ENCODE data around the gene STX8.
A peak's percentile ranks its signal among the peaks of the same experiment; 100 is the strongest.

STX8 gene

GRCh38 chr17:9434642-9435057 lies 141.0 kb downstream of the STX8 start:
- peak; percentile 6 for DNase-seq
- Histone ChIP-seq H3K27ac (no peak overlapping the region), H3K27me3 (replicated peaks) (no peaks in the 10 kb centered on the region), H3K36me3 (replicated peaks) (no peaks in the 10 kb centered on the region), H3K4me3 (ENCODE audit: low read depth, low read length) (no peak overlapping the region)
- TF ChIP-seq, protein P1, sequence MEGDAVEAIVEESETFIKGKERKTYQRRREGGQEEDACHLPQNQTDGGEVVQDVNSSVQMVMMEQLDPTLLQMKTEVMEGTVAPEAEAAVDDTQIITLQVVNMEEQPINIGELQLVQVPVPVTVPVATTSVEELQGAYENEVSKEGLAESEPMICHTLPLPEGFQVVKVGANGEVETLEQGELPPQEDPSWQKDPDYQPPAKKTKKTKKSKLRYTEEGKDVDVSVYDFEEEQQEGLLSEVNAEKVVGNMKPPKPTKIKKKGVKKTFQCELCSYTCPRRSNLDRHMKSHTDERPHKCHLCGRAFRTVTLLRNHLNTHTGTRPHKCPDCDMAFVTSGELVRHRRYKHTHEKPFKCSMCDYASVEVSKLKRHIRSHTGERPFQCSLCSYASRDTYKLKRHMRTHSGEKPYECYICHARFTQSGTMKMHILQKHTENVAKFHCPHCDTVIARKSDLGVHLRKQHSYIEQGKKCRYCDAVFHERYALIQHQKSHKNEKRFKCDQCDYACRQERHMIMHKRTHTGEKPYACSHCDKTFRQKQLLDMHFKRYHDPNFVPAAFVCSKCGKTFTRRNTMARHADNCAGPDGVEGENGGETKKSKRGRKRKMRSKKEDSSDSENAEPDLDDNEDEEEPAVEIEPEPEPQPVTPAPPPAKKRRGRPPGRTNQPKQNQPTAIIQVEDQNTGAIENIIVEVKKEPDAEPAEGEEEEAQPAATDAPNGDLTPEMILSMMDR (IDR thresholded peaks at IDR 0.05; ENCODE audit: low read depth, low read length, missing control alignments) = no peak
- in situ Hi-C loops (cut with HindIII; ENCODE audit: low pct_ligation_motif_present, low sequenced_read_pairs) = no loop called here

DNA sequence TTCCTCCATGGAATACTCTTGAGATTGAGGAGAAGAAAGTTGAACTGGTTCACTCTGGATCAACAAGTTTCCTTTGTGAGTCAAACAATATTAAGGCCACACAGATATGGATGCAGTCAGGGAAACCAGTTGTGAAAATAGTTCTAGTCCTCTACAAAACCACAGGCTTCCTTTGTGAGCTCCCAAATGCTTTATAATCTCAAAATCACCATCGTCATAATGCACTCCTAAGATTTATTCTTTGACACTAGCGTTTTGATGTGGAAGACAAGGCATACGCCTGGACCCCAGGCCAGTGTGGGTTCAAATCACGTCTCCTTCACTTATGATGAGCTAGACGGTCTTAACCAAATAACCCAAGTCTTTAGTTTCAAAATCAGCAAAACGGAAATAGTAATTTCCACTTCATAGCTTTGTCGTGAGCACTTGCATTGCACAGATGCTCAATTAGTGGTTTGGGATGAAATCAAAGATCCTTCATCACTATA lies 142.6 kb downstream of the STX8 start:
- peak overlapping the region; percentile 47 for H3K27ac ChIP-seq
- no peaks in the 10 kb centered on the region for H3K36me3 ChIP-seq (replicated peaks)
- in situ Hi-C loops (cut with HindIII; ENCODE audit: low pct_ligation_motif_present, low sequenced_read_pairs) = no loop called here
- peak; percentile 55 for DNase-seq
- TF ChIP-seq, protein P1 (IDR thresholded peaks at IDR 0.05; ENCODE audit: low read depth, low read length, missing control alignments) = no peak
- no peak overlapping the region for H3K4me3 ChIP-seq (ENCODE audit: low read depth, low read length)
- no peaks in the 10 kb centered on the region for H3K27me3 ChIP-seq (replicated peaks)

DNA sequence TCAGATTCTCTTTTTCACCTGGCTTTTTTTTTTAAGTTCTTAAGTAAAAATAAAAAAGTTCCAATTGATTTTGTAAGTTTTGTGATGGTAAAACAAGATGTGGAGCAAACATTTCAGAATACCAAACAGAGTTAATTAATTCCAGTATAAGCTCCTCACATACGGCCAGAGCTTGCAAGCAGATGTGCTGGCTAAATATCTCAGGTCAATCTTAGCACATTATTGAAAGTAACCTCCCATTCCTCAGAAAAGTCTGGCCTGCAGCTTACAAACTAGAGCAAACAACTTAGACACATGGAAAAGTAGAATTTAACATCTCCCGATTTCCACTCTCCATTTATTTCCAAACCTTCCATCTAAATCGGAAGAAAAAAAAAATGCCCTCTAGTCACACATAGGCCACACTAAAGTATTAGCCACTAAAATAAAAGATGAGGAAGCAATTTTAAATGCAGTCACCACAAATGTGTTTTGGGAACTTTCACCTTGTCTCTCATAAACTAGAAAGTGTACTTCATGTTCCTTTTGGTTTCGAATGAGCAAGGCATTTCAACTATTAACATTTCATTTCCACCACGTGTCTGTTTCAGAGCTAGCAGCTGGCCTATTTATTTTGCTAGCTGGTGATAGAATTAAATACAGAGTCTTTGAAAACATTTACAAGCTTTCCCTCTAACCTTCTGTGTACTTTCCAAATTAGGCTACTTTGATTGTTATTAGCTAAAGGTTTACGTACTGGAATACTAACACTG lies 143.3 kb downstream of the STX8 start:
- no peak for DNase-seq
- no peaks in the 10 kb centered on the region for H3K36me3 ChIP-seq (replicated peaks)
- H3K27me3 ChIP-seq (replicated peaks) = no peaks in the 10 kb centered on the region
- peak overlapping the region; percentile 47 for H3K27ac ChIP-seq
- TF ChIP-seq, protein P1 (IDR thresholded peaks at IDR 0.05; ENCODE audit: low read depth, low read length, missing control alignments) = no peak
- no peak overlapping the region for H3K4me3 ChIP-seq (ENCODE audit: low read depth, low read length)
- in situ Hi-C loops (cut with HindIII; ENCODE audit: low pct_ligation_motif_present, low sequenced_read_pairs) = no loop called here

- Histone ChIP-seq H3K4me3 (ENCODE audit: low read depth, low read length) (no peak overlapping the region), H3K36me3 (replicated peaks) (no peaks in the 10 kb centered on the region), H3K27ac (no peak overlapping the region), H3K27me3 (replicated peaks) (no peaks in the 10 kb centered on the region)
- no peak for DNase-seq
- TF ChIP-seq, protein P1 (IDR thresholded peaks at IDR 0.05; ENCODE audit: low read depth, low read length, missing control alignments) = no peak
- in situ Hi-C loops (cut with HindIII; ENCODE audit: low pct_ligation_motif_present, low sequenced_read_pairs) = no loop called here
These were observed 144.0 kb downstream of the STX8 start for GRCh38 chr17:9431620-9432019.

- no peak overlapping the region for H3K27ac ChIP-seq
- H3K27me3 ChIP-seq (replicated peaks) = no peaks in the 10 kb centered on the region
- H3K36me3 ChIP-seq (replicated peaks) = no peaks in the 10 kb centered on the region
- no peak for DNase-seq
- in situ Hi-C loops (cut with HindIII; ENCODE audit: low pct_ligation_motif_present, low sequenced_read_pairs) = no loop called here
- TF ChIP-seq, protein P1 (IDR thresholded peaks at IDR 0.05; ENCODE audit: low read depth, low read length, missing control alignments) = no peak
- no peak overlapping the region for H3K4me3 ChIP-seq (ENCODE audit: low read depth, low read length)
These were observed 147.9 kb downstream of the STX8 start for GRCh38 chr17:9427465-9428315.
